ENCODE data around the gene KMT5B. TPM values are rescaled to one million over a fixed set of nuclear protein-coding genes. Genes with fewer than 3 reads are reported as not detected.

Gene KMT5B
- total and polyA plus RNA-seq, 2 of the 4 experiments (the other 2 are of a cell fraction), result 11.2 to 13.4 TPM

GRCh38 chr11:68221406-68221805 is 8.3 kb upstream of the KMT5B start:
- Histone ChIP-seq H3K23ac (ENCODE audit: low read depth, low read length) (no peak overlapping the region), H4K20me1 (ENCODE audit: insufficient read depth, low read length) (no peaks in the 10 kb centered on the region), H2AFZ (replicated peaks; ENCODE audit: low read length, poor library complexity) (no peak overlapping the region), H3K9me1 (ENCODE audit: insufficient read depth, low read length) (no peaks in the 10 kb centered on the region), H3K4me2 (ENCODE audit: low read depth, low read length) (no peak overlapping the region), H4K8ac (ENCODE audit: low read depth in 2 of 2, low read length in 2 of 2) (no peak overlapping the region), H2BK5ac (ENCODE audit: low read depth, low read length, poor library complexity, severe bottlenecking) (no peak overlapping the region), H3K9ac (ENCODE audit: low read depth, low read length) (no peak overlapping the region), H4K91ac (ENCODE audit: insufficient read depth, low read depth, low read length) (no peak overlapping the region), H3K79me1 (ENCODE audit: low read depth in 1 of 2, low read length in 2 of 2) (no peaks in the 10 kb centered on the region), H2BK120ac (ENCODE audit: low read depth, low read length) (no peak overlapping the region), H2AK9ac (replicated peaks; ENCODE audit: low read depth, low read length, poor library complexity) (no peak overlapping the region), H3K36me3 (ENCODE audit: control insufficient read depth, insufficient read depth, low read length) (no peaks in the 10 kb centered on the region), H3K4me1 (ENCODE audit: control insufficient read depth, insufficient read depth, low read length) (no peaks in the 10 kb centered on the region), H4K5ac (ENCODE audit: low read depth, low read length) (no peak overlapping the region), H3K4ac (ENCODE audit: low read depth, low read length) (no peak overlapping the region), H2BK15ac (ENCODE audit: low read depth, low read length) (no peak overlapping the region), H2AK5ac (ENCODE audit: low read depth, low read length) (no peak overlapping the region), H3K27me3 (ENCODE audit: control insufficient read depth, insufficient read depth, low read length) (peaks cover 28% of the 10 kb centered on the region), H3K18ac (ENCODE audit: low read depth, low read length) (no peak overlapping the region), H3K14ac (replicated peaks; ENCODE audit: low read depth, low read length) (no peak overlapping the region), H2BK20ac (ENCODE audit: low read depth, low read length) (no peak overlapping the region), H3K9me3 (ENCODE audit: control insufficient read depth, insufficient read depth, low read length) (peaks cover 8% of the 10 kb centered on the region), H3K27ac (ENCODE audit: insufficient read depth, low read length) (no peak overlapping the region), H3K56ac (ENCODE audit: extremely low read depth, insufficient read depth, low read length) (no peak overlapping the region), H3K4me3 (ENCODE audit: insufficient read depth, low read depth, low read length) (no peak overlapping the region)
- dilution Hi-C loops (cut with HindIII; ENCODE audit: low sequenced_read_pairs, unreplicated experiment) (no loop called here), in situ Hi-C loops (cut with MboI; ENCODE audit: low sequenced_read_pairs) (no loop called here), intact Hi-C loops (cut with micrococcal nuclease) (no loop called here)
- DNase-seq (no peak), ATAC-seq (ENCODE audit: low read depth) (no peak)
- WGBS, 2 experiments (ENCODE audit: extremely low coverage in 2 of 2, insufficient read length in 1 of 2), result no CpG with 5 or more reads among the region's 5 CpGs
- CTCF ChIA-PET, result no interaction called here
- BruUV-seq (replicated peaks), result no TSS peak
- no peak for TF ChIP-seq NFE2L2 (IDR thresholded peaks at IDR 0.05; ENCODE audit: low read depth, low read length)
- TF ChIP-seq RCOR1 (IDR thresholded peaks at IDR 0.05; ENCODE audit: insufficient replicate concordance, low read length), result no peak
- TF ChIP-seq RFX5 (IDR thresholded peaks at IDR 0.05; ENCODE audit: low read depth, low read length), result no peak
- no peak for TF ChIP-seq CTCF (conservative IDR thresholded peaks at IDR 0.05; ENCODE audit: low read depth, low read length)
- POLR2A ChIA-PET (ENCODE audit: unreplicated experiment), result no interaction called here

All from IMR-90 (cell line).